Adrenal gland (tissue), 5 donors: ENCODE results near the gene FNDC1.

ENCODE experiments used
- CTCF ChIP-seq, 6 experiments: fragments of 450-650 bp in 4 of 6; fragments of 200-600 bp in 2 of 6; sonication (generic) in 1 of 6; IDR thresholded peaks; 1 replicate in 5 of 6; 2 replicates in 1 of 6; pipeline versions ENCODE4 v1.5.1 to v1.8.0; 2016 to 2021; ENCODE audit warnings: antibody characterized with exemption in 6 of 6, mild to moderate bottlenecking in 2 of 6, moderate library complexity in 1 of 6
- POLR2A ChIP-seq, 2 donors: fragments of 450-650 bp; IDR thresholded peaks; one replicate each; pipeline ENCODE4 v1.6.1; 2017; ENCODE audit warnings: antibody characterized with exemption in 2 of 2, mild to moderate bottlenecking in 2 of 2, moderate library complexity in 1 of 2
- donor health status: DM: no; HTN: no; CAD: no.

GRCh38 chr6:159204605-159205004 lies 35.4 kb downstream of the FNDC1 start:
- TF ChIP-seq POLR2A (IDR thresholded peaks at IDR 0.05) (no peak), CTCF (IDR thresholded peaks at IDR 0.05) (no peak)
